Right atrium auricular region (tissue), 2 donors: ENCODE results near the gene GH1. TPM values are rescaled to one million over a fixed set of nuclear protein-coding genes. Genes with fewer than 3 reads are reported as not detected.
"Not testable (repeated sequence)": the region's sequence is repeated elsewhere in the genome, so short reads cannot be mapped to it uniquely, and the experiment has no call there.

Experiments
- DNase-seq: peaks from one replicate; pipeline ENCODE4 v3.0.0-alpha.2; 2019; ENCODE audit warnings: low spot score
- H3K27ac ChIP-seq, 2 donors: fragments of 200-600 bp; sonication (generic); 1 replicate in 1 of 2; 2 replicates in 1 of 2; pipeline ENCODE4 v1.5.1; 2016 to 2019
- H3K27me3 ChIP-seq, 2 donors: fragments of 200-600 bp; sonication (generic); one replicate each; pipeline versions ENCODE4 v1.5.1 to v1.6.0; 2017 to 2019
- H3K36me3 ChIP-seq: fragments of 200-600 bp; sonication (generic); one replicate; pipeline ENCODE4 v1.5.1; 2016
- H3K4me1 ChIP-seq, 2 donors: fragments of 200-600 bp; sonication (generic); one replicate each; pipeline versions ENCODE4 v1.5.1 to v1.6.0; 2017 to 2019
- H3K4me3 ChIP-seq, 2 donors: fragments of 200-600 bp; sonication (generic); 1 replicate in 1 of 2; 2 replicates in 1 of 2; pipeline ENCODE4 v1.5.1; 2017 to 2019; ENCODE audit warnings: mild to moderate bottlenecking in 1 of 2, moderate library complexity in 1 of 2
- H3K9me3 ChIP-seq, 2 donors: fragments of 200-600 bp; sonication (generic); one replicate each; pipeline ENCODE4 v1.5.1; 2019
- total RNA-seq, 2 donors: library from RNA; depleted of rRNA; stranded (reverse); fragments of >200 nt; gene quantifications; one replicate each; pipeline ENCODE4 v1.1.0, GENCODE V29; 2016
- TF ChIP-seq, protein P1 (sequence below), 2 donors: fragments of 200-600 bp; sonication (generic); IDR thresholded peaks; one replicate each; pipeline ENCODE4 v1.5.1; 2019; ENCODE audit warnings: antibody characterized with exemption in 2 of 2

The GH1 gene
- total RNA-seq, 2 donors from 2014 or later = not detected

DNA sequence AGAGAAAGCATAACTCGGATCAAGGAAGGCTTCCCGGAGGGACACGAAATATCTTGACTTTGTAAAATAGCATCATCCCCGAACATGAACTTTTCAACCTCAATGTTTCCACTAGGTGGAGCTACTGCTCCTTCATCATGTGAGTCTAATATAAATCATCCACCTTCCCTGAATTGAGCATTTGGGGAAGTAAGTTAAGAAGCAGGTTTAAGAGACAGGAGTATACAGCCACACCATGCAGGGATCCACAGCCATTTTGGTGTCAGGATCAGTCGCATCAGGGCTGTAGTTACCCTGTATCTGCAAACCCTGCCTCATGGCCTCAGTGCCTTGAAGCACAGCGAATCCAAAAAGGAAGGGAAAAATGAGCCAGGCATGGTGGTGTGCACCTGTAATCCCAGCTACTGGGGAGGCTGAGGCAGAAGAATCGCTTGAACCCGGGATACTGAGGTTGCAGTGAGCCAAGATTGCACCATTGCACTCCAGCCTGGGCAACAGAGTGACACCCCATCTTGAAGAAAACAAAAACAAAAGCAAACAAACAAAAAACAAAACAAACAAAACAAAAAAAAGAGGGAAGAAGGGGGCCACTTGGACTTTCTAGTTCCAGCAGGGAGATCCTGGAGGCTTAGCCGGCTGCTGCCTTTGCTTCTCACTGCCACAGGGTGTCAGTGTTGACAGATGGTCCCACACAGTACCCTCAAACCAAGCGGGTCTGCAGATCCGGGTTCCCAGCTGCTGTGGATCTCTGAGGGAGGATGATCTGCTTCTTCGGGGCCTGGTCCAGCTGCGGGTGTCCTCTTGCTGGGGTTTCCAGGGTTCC lies 29.4 kb downstream of the GH1 start:
- not testable (repeated sequence) for H3K27ac ChIP-seq, H3K27me3 ChIP-seq, H3K4me1 ChIP-seq, H3K4me3 ChIP-seq, H3K36me3 ChIP-seq, DNase-seq, H3K9me3 ChIP-seq
- TF ChIP-seq, protein P1, sequence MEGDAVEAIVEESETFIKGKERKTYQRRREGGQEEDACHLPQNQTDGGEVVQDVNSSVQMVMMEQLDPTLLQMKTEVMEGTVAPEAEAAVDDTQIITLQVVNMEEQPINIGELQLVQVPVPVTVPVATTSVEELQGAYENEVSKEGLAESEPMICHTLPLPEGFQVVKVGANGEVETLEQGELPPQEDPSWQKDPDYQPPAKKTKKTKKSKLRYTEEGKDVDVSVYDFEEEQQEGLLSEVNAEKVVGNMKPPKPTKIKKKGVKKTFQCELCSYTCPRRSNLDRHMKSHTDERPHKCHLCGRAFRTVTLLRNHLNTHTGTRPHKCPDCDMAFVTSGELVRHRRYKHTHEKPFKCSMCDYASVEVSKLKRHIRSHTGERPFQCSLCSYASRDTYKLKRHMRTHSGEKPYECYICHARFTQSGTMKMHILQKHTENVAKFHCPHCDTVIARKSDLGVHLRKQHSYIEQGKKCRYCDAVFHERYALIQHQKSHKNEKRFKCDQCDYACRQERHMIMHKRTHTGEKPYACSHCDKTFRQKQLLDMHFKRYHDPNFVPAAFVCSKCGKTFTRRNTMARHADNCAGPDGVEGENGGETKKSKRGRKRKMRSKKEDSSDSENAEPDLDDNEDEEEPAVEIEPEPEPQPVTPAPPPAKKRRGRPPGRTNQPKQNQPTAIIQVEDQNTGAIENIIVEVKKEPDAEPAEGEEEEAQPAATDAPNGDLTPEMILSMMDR (IDR thresholded peaks at IDR 0.05) = peak; percentile 31 to 56

DNA sequence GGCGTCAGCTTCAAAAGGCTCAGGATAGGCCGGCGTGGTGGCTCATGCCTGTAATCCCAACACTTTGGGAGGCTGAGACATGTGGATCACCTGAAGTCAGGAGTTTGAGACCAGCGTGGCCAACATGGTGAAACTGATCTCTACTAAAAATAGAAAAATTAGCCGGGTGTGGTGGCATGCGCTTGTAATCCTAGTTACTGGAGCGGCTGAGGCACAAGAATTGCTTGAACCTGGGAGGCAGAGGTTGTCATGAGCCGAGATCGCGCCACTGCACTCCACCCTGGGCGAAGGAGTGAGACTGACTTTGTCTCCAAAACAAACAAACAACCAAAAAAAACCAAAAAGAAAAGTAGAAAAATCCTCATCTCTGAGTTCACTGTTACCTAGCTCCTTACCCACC lies 33.5 kb downstream of the GH1 start:
- not testable (repeated sequence) for H3K36me3 ChIP-seq, H3K4me3 ChIP-seq, H3K27ac ChIP-seq, DNase-seq, H3K9me3 ChIP-seq, H3K4me1 ChIP-seq, H3K27me3 ChIP-seq

DNA sequence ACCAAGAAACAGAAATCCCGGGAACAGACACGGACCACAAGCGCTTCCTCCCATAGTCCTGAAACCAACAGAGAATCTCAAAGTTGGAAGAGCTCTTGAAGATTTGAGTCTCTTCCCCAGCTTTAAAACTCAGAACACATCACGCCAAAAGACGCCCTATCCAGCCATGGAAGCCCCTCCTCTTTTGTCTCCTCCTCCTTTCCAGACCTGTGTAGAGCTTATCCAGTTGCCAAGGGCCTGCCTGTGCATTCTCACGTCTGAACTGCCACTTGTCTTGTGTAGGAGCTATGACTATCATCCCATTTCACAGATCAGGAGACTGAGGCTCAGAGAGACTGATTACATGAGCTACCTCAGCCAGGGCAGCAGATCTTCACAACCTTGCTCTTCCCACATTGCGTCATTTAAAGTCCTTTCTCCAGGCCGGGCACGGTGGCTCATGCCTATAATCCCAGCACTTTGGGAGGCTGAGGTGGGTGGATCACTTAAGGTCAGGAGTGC lies 36.0 kb downstream of the GH1 start:
- not testable (repeated sequence) for H3K27ac ChIP-seq, H3K27me3 ChIP-seq, H3K9me3 ChIP-seq, H3K4me3 ChIP-seq, DNase-seq, H3K4me1 ChIP-seq, H3K36me3 ChIP-seq

DNA sequence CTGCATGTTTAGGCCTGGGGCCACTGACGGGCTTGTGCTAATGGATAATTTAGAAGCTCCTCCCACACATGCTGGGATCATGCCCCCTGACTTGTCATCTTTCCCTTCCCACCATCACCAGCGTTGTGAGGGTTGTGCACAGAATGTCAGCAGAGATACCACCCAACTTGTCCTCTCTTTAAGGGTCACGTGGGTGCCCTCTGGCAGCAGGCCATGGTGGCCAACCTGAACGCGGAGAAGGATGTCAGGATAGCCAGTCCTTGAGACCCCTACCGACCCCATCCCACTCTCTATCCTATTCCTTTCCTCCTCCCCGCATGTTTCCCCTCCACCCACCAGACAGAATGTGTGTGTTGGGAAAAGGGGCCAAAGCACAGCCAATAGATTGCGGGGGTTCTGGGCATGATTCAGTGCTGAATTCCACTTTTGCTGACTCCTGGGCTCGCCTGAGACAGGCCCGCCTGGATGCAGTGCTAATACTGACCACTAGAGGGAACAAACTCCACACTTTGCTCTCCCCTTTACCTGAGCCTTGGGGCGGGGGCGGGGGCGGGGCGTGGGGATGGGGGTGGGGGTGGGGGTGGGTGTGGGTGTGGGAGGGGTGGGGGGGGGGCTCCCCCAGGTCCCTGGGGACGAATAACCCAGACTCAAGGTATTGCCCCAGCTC lies 36.6 kb downstream of the GH1 start, which contains the start of gene GH2:
Gene GH2, minus strand, starts transcription at position 10 of the 667 bp plus-strand sequence. CDS start 143 bp downstream, outside the sequence.
- Histone ChIP-seq H3K27me3 (no peaks in the 10 kb centered on the region), H3K4me3 (no peak within 1 kb of the TSS), H3K36me3 (no peaks in the 10 kb centered on the region), H3K4me1 (no peaks in the 10 kb centered on the region), H3K27ac (no peak within 1 kb of the TSS), H3K9me3 (no peaks in the 10 kb centered on the region)
- TF ChIP-seq, protein P1 (IDR thresholded peaks at IDR 0.05) = peak; percentile 49 to 64
- DNase-seq = peak; percentile 60

DNA sequence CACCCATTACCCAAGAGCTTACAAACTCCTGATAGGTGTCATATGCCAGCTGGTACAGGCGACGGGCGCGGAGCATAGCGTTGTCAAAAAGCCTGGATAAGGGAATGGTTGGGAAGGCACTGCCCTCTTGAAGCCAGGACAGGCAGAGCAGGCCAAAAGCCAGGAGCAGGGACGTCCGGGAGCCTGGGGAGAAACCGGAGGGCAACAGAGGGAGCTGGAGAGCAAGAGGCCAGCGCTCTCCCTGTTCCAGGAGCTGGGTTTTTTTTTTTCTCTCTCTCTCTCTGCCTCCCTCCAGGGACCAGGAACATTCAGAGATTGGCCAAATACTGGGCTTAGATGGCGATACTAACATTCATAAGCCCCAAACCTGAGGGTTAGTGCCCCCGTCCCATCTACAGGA lies 37.3 kb downstream of the GH1 start:
- H3K4me1 ChIP-seq, H3K27me3 ChIP-seq, H3K36me3 ChIP-seq, H3K9me3 ChIP-seq, H3K4me3 ChIP-seq, H3K27ac ChIP-seq, DNase-seq: not testable (repeated sequence)

DNA sequence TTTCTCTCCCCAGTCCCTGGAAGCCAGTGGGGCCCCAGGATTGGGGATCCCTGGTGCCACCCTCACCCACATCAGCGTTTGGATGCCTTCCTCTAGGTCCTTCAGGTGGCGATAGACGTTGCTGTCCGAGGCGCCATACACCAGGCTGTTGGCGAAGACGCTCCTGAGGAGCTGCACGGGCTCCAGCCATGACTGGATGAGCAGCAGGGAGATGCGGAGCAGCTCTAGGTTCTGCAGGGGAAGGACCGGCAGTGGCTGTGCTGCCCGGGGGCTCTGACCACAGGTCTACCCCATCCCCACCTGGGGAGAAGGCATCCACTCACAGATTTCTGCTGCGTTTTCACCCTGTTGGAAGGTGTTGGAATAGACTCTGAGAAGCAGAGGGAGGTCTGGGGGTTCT lies 37.9 kb downstream of the GH1 start:
- no peaks in the 10 kb centered on the region for H3K4me1 ChIP-seq
- no peak for DNase-seq
- H3K4me3 ChIP-seq = no peak overlapping the region
- H3K36me3 ChIP-seq = no peaks in the 10 kb centered on the region
- TF ChIP-seq, protein P1 (IDR thresholded peaks at IDR 0.05) = no peak
- no peaks in the 10 kb centered on the region for H3K9me3 ChIP-seq
- H3K27me3 ChIP-seq = no peaks in the 10 kb centered on the region
- no peak overlapping the region for H3K27ac ChIP-seq

DNA sequence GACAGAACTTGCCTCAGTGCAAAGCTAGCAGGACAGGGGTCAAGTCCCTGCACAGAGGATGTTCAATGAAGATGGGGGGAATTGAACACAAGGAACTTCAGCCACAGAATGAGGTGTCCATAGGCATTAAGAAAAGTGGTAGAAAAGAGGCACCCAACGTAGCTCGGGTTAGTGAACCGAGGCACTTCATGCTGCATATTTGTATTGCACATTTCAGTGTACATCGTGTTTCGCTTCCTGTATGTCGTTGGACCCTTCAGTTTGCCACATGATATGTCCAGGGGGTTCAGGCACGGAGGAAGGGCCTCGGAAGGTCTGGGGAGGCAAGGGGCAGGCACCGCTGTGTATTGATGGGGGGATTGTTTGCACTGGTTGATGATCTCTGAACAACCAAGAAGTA lies 40.2 kb downstream of the GH1 start:
- DNase-seq, H3K27ac ChIP-seq, H3K4me1 ChIP-seq, H3K36me3 ChIP-seq, H3K27me3 ChIP-seq, H3K9me3 ChIP-seq, H3K4me3 ChIP-seq: not testable (repeated sequence)

DNA sequence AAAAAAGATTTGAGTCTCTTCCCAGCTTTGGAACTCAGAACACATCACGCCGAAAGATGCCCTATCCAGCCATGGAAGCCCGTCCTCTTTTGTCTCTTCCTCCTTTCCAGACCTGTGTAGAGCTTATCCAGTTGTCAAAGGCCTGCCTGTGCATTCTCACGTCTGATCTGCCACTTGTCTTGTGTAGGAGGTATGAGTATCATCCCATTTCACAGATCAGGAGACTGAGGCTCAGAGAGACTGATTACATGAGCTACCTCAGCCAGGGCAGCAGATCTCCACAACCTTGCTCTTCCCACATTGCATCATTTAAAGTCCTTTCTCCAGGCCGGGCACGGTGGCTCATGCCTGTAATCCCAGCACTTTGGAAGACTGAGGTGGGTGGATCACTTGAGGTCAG lies 43.9 kb downstream of the GH1 start:
- not testable (repeated sequence) for H3K9me3 ChIP-seq, H3K4me1 ChIP-seq, H3K4me3 ChIP-seq, H3K36me3 ChIP-seq, H3K27me3 ChIP-seq, DNase-seq, H3K27ac ChIP-seq

DNA sequence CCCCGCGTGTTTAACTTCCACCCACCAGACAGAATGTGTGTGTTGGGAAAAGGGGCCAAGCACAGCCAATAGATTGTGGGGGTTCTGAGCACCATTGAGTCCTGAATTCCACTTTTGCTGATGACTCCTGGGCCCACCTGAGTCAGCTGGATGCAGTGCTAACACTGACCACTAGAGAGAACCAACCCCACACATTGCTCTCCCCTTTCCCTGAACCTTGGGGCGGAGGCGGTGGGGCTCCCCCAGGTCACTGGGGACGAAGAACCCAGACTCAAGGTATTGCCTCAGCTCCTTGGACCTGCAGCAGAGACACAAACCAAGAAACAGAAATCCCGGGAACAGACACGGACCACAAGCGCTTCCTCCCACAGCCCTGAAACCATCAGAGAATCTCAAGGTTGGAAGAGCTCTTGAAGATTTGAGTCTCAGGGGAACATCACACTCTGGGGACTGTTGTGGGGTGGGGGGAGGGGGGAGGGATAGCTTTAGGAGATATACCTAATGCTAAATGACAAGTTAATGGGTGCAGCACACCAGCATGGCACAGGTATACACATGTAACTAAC lies 44.5 kb downstream of the GH1 start:
- H3K9me3 ChIP-seq, H3K4me1 ChIP-seq, H3K36me3 ChIP-seq, H3K27ac ChIP-seq, DNase-seq, H3K4me3 ChIP-seq, H3K27me3 ChIP-seq: not testable (repeated sequence)

DNA sequence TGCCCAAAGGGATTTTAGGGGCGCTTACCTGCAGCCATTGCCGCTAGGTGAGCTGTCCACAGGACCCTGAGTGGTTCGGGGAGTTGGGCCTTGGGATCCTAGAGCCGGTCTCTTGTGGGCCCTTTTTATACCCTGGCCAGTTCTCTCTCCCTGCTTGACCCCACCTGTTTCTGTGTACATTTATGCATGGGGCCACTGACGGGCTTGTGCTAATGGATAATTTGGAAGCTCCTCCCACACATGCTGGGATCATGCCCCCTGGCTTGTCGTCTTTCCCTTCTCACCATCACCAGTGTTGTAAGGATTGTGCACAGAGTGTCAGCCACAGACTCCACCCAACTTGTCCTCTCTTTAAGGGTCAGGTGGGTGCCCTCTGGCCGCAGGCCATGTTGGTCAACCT lies 45.1 kb downstream of the GH1 start, which contains the start of gene CSH2:
Gene CSH2, minus strand, starts transcription at position 101 of the 400 bp plus-strand sequence. Its CDS starts 63 bp downstream, at position 38.
- not testable (repeated sequence) for H3K4me1 ChIP-seq, H3K4me3 ChIP-seq, H3K36me3 ChIP-seq, H3K27me3 ChIP-seq, H3K9me3 ChIP-seq, H3K27ac ChIP-seq, DNase-seq

DNA sequence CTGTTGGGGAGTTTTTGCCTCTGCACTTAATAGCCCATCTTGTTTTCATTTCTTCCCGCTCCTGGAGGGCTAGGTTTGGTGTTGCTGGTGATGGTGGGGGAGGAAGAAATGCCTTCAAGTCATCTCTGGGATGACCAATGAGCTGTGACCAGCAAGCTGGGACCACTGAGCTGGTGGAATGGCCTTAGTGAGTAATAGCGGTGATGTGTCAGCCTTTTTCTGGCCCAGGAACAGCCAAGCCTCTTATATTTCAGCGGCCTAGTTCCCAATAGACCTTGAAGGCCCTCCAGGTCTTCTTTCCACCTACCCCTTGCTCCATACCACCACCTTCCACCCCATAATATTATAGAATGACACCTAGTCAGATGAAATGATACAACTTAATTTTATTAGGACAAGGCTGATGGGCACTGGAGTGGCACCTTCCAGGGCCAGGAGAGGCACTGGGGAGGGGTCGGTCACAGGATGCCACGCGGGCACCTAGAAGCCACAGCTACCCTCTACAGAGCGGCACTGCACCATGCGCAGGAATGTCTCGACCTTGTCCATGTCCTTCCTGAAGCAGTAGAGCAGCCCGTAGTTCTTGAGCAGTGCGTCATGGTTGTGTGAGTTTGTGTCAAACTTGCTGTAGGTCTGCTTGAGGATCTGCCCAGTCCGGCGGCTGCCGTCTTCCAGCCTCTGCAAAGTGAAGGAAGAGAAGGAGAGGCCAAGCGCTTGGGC lies 46.8 kb downstream of the GH1 start:
- not testable (repeated sequence) for DNase-seq, H3K4me1 ChIP-seq, H3K27me3 ChIP-seq, H3K9me3 ChIP-seq, H3K27ac ChIP-seq, H3K36me3 ChIP-seq, H3K4me3 ChIP-seq
